Hepatocyte (in vitro differentiated cells): ENCODE measurements around the gene ACVR1.

ENCODE experiments used
- EZH2 ChIP-seq: fragments of 200-600 bp; sonication (generic); IDR thresholded peaks from 2 replicates; pipeline ENCODE4 v1.6.1; 2016; ENCODE audit warnings: antibody characterized with exemption, mild to moderate bottlenecking, borderline replicate concordance
- EZH2phosphoT487 ChIP-seq: fragments of 200-600 bp; sonication (generic); IDR thresholded peaks from one replicate; pipeline ENCODE4 v1.6.1; 2018; ENCODE audit warnings: antibody characterized with exemption, mild to moderate bottlenecking, low read depth, moderate library complexity; ENCODE audit not compliant: unreplicated experiment, severe bottlenecking
- TF ChIP-seq, protein P1 (sequence below): fragments of 200-600 bp; sonication (generic); IDR thresholded peaks from 2 replicates; pipeline ENCODE4 v1.5.1; 2016; ENCODE audit warnings: antibody characterized with exemption, mild to moderate bottlenecking; ENCODE audit not compliant: poor library complexity

DNA sequence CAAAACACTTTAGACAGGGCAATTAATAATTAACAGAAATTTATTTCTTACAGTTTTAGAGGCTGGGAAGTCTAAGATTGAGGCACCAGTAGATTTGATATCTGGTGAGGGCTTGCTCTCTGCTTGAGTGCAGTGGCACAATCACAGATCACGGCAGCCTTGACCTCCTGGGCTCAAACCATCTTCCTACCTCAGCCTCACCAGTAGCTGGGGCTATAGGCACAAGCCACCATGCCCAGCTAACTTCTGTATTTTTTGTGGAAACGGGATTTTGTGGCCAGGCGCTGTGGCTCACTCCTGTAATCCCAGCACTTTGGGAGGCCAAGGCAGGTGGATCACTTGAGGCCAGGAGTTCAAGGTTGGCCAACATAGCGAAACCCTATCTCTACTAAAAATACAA is 29.0 kb upstream of the ACVR1 start:
- TF ChIP-seq, protein P1, sequence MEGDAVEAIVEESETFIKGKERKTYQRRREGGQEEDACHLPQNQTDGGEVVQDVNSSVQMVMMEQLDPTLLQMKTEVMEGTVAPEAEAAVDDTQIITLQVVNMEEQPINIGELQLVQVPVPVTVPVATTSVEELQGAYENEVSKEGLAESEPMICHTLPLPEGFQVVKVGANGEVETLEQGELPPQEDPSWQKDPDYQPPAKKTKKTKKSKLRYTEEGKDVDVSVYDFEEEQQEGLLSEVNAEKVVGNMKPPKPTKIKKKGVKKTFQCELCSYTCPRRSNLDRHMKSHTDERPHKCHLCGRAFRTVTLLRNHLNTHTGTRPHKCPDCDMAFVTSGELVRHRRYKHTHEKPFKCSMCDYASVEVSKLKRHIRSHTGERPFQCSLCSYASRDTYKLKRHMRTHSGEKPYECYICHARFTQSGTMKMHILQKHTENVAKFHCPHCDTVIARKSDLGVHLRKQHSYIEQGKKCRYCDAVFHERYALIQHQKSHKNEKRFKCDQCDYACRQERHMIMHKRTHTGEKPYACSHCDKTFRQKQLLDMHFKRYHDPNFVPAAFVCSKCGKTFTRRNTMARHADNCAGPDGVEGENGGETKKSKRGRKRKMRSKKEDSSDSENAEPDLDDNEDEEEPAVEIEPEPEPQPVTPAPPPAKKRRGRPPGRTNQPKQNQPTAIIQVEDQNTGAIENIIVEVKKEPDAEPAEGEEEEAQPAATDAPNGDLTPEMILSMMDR, result no peak
- TF ChIP-seq EZH2 (no peak), EZH2phosphoT487 (no peak)
